Heart left ventricle (tissue), 16 donors: Measurements from ENCODE around the gene DTX3. TPM values are rescaled to one million over a fixed set of nuclear protein-coding genes. Genes with fewer than 3 reads are reported as not detected.

Source experiments
- ATAC-seq, 4 donors: fragments of 200-7000 bp; cut with Tn5 transposase; one replicate each; pipeline ENCODE4 v1.9.1; 2020 to 2022; ENCODE audit warnings: moderate library complexity in 4 of 4, mild to moderate bottlenecking in 3 of 4, moderate number of reproducible peaks in 1 of 4
- DNase-seq, 5 donors: peaks; one replicate each; pipeline ENCODE4 v3.0.0-alpha.2; 2020
- H3K27ac ChIP-seq, 12 donors: fragments of 200-600 bp; sonication (generic) in 4 of 12; one replicate each; pipeline versions ENCODE4 v1.5.0 to v1.8.0; 2016 to 2022; ENCODE audit warnings: mild to moderate bottlenecking in 2 of 12
- H3K27me3 ChIP-seq, 9 donors: fragments of 200-600 bp; sonication (generic) in 2 of 9; one replicate each; pipeline versions ENCODE4 v1.5.1 to v1.8.0; 2016 to 2022; ENCODE audit warnings: mild to moderate bottlenecking in 3 of 9
- H3K36me3 ChIP-seq, 9 donors: fragments of 200-600 bp; sonication (generic) in 2 of 9; one replicate each; pipeline versions ENCODE4 v1.5.0 to v1.8.0; 2018 to 2022; ENCODE audit warnings: mild to moderate bottlenecking in 2 of 9
- H3K4me1 ChIP-seq, 12 donors: fragments of 200-600 bp; sonication (generic) in 4 of 12; one replicate each; pipeline versions ENCODE4 v1.5.0 to v1.8.0; 2016 to 2022; ENCODE audit warnings: mild to moderate bottlenecking in 3 of 12
- H3K4me3 ChIP-seq, 12 donors: fragments of 200-600 bp; sonication (generic) in 4 of 12; one replicate each; pipeline versions ENCODE4 v1.5.0 to v1.8.0; 2017 to 2022; ENCODE audit warnings: mild to moderate bottlenecking in 9 of 12, moderate library complexity in 4 of 12
- H3K9me3 ChIP-seq, 12 donors: fragments of 200-600 bp; sonication (generic) in 4 of 12; one replicate each; pipeline versions ENCODE4 v1.5.0 to v1.8.0; 2016 to 2022; ENCODE audit warnings: mild to moderate bottlenecking in 1 of 12
- POLR2A ChIP-seq, 2 donors: fragments of 450-650 bp; IDR thresholded peaks; one replicate each; pipeline ENCODE4 v1.6.1; 2017; ENCODE audit warnings: antibody characterized with exemption in 2 of 2, mild to moderate bottlenecking in 2 of 2, moderate library complexity in 2 of 2
- WGBS, 4 donors: extraction: QIAGEN DNeasy Blood & Tissue Kit in 2 of 4; methylation state at CpG; one replicate each; pipeline versions ENCODE4 v1.1.5 to v1.1.7; 2013 to 2018; 5-methylcytosine and 5-hydroxymethylcytosine counted together
- intact Hi-C, 10 donors: fragments of 100-400 bp; cut with DNase I; formaldehyde crosslinking; loops; one replicate each; pipeline versions ENCODE4 v1.11.1 to v1.14.2; 2022
- polyA plus RNA-seq, 2 donors: library from polyadenylated mRNA; stranded (reverse); fragments of 200-250 nt; gene quantifications; one replicate each; pipeline ENCODE4 v1.2.3, GENCODE V29; 2013
- total RNA-seq, 9 donors: library from RNA; depleted of rRNA in 2 of 9; stranded (reverse); fragments of >200 nt in 2 of 9; fragmentation: NEBNext Ultra II Directional in 3 of 9; extraction: Animal tissue kit (Norgen Biotek cat#: 25700) in 3 of 9; gene quantifications; one replicate each; pipeline versions ENCODE4 v1.1.0 to v1.2.4, GENCODE V29; 2016 to 2023
- TF ChIP-seq, protein P1 (sequence below), 12 donors: fragments of 200-600 bp; sonication (generic) in 4 of 12; IDR thresholded peaks; one replicate each; pipeline versions ENCODE4 v1.5.0 to v1.8.0; 2018 to 2022; ENCODE audit warnings: antibody characterized with exemption in 12 of 12, mild to moderate bottlenecking in 5 of 12
- donor health status: ischemic (EF 13 %, LVEDD 7.1; RV severe dilation, severe dysfunction).
- donor health status: healthy with polysubstance abuse.
- donor health status: DM: no; HTN: yes; CAD: no.
- donor health status: DM: no; HTN: no; CAD: no.
- donor health status: ischemic (EF 25% LVEDD 6.9; RV normal size, moderate dysfunction).
- donor health status: ischemic (EF 25% LVEDD 5.7; RV mildly dilated, moderate dysfunction).
- donor health status: healthy.
- donor health status: DM: yes; HTN: yes; CAD: no.
- donor health status: ischemic (EF 35%, LVEDD 5.7; RV mildly dilated, moderate dysfunction).
- donor health status: nonischemic (EF 11% LVEDD 7.7; RV severe dilation, severe dysfunction).
- donor health status: DM: yes; HTN: yes; CAD: no.
- donor health status: PGD.
- donor health status: ischemic (EF 29% LVEDD 5.4; RV normal size, mild dysfunction).
- donor health status: nonischemic (EF 23%, LVEDD 6.1; RV moderate dilation, normal function).

DTX3 gene
- total and polyA plus RNA-seq, 11 donors: 15.6 to 30.7 (median 22.4) TPM

DNA sequence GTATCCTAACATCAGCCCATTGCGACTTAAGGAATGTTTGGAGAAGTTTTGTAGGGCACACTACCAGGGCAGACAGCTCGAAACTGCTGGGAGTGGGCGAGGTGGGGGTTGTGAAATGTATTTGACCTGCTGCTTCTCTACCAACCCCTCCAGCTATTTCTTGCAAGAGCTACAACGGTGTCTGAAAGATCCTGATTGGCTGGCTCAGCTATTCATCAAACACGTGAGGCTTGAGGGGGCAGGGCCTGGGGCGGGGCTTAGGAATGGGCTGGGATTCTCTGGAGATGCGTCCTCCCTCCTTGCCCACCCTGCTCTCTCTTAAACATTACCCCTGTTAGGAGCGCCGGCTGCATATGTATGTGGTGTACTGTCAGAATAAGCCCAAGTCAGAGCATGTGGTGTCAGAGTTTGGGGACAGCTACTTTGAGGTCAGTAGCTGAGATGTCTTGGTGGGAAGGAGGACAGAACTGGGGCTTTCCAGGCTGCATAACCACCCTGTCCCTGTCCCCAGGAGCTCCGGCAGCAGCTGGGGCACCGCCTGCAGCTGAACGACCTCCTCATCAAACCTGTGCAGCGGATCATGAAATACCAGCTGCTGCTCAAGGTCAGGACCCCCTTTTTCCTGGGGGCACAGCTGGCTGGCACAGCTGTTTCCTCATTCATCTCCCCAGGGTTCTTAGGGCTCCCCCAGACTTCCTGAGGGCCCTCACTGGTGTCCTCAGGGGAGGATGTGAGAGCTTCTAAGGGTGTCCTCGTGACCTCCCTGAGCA, 9.7 kb downstream of the DTX3 start:
- intact Hi-C loops: no loop called here
- ATAC-seq (no peak), DNase-seq (peak in 4 of 5 donors; percentile 55 to 67 (median 65))
- Histone ChIP-seq H3K36me3 (peaks cover 0 to 28% (median 10%) of the 10 kb centered on the region in 9 donors), H3K27ac (peak overlapping the region in 4 of 12 donors; percentile 9 to 27 (median 20)), H3K4me3 (peak overlapping the region in 3 of 12 donors; percentile 2 to 26 (median 12)), H3K27me3 (peaks cover 0 to 35% (median 0%) of the 10 kb centered on the region in 9 donors), H3K9me3 (no peaks in the 10 kb centered on the region), H3K4me1 (peaks cover 0 to 65% (median 22%) of the 10 kb centered on the region in 12 donors)
- TF ChIP-seq, protein P1, sequence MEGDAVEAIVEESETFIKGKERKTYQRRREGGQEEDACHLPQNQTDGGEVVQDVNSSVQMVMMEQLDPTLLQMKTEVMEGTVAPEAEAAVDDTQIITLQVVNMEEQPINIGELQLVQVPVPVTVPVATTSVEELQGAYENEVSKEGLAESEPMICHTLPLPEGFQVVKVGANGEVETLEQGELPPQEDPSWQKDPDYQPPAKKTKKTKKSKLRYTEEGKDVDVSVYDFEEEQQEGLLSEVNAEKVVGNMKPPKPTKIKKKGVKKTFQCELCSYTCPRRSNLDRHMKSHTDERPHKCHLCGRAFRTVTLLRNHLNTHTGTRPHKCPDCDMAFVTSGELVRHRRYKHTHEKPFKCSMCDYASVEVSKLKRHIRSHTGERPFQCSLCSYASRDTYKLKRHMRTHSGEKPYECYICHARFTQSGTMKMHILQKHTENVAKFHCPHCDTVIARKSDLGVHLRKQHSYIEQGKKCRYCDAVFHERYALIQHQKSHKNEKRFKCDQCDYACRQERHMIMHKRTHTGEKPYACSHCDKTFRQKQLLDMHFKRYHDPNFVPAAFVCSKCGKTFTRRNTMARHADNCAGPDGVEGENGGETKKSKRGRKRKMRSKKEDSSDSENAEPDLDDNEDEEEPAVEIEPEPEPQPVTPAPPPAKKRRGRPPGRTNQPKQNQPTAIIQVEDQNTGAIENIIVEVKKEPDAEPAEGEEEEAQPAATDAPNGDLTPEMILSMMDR (IDR thresholded peaks at IDR 0.05): no peak
- TF ChIP-seq POLR2A (IDR thresholded peaks at IDR 0.05): no peak
- WGBS, 4 donors: 56 to 61% (median 59%) methylated on average over 13 to 14 of the region's 14 CpGs

DNA sequence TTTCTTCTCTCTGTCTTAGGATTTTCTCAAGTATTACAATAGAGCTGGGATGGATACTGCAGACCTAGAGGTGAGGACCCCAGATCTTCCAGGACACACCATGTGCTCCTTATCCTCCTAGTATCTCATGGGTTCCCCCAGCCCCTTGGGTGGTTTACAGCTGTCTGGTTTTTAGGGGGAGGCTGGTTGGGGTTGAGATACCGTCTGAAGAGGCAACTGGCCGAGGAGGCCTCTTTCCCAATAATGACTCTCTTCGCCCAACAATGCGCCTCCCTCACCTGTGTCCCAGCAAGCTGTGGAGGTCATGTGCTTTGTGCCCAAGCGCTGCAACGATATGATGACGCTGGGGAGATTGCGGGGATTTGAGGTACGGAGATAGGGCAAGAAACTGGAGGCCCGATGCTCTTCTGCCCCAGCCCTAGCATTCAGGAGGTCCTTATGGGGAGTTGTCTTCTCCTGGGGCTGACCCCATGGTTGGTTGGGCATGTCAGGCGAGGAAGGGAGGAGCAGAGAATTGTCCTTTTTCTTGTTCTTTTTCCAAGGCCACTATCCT, 10.4 kb downstream of the DTX3 start:
- Histone ChIP-seq H3K4me3 (peak overlapping the region in 3 of 12 donors; percentile 2 to 54 (median 12)), H3K9me3 (no peaks in the 10 kb centered on the region), H3K4me1 (peaks cover 0 to 66% (median 25%) of the 10 kb centered on the region in 12 donors), H3K36me3 (peaks cover 0 to 28% (median 10%) of the 10 kb centered on the region in 9 donors), H3K27me3 (peaks cover 0 to 42% (median under 1%) of the 10 kb centered on the region in 9 donors), H3K27ac (peak overlapping the region in 3 of 12 donors; percentile 5 to 27 (median 18))
- no peak for DNase-seq
- no peak for ATAC-seq
- no peak for TF ChIP-seq POLR2A (IDR thresholded peaks at IDR 0.05)
- TF ChIP-seq, protein P1 (IDR thresholded peaks at IDR 0.05): no peak
- 82 to 87% (median 85%) methylated on average over 11 of the region's 11 CpGs for WGBS, 4 donors
- intact Hi-C loops: no loop called here

DNA sequence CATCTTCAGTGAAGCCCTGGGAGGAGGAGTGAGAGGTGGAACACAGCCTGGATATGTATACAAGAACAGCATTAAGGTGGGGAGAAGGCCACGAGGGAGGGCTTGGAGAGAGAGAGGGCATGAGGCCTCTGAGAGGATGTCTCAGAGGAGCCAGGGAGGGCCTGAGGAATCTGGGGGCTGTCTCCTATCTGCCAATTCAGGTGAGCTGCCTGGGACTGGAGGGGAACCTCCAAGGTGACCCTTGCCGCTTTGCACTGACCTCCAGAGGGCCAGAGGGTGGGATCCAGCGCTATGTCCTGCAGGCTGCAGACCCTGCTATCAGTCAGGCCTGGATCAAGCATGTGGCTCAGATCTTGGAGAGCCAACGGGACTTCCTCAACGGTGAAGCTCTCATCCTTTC, 11.0 kb downstream of the DTX3 start:
- no peak for DNase-seq
- intact Hi-C loops: no loop called here
- ATAC-seq: no peak
- Histone ChIP-seq H3K4me3 (peak overlapping the region in 7 of 12 donors; percentile 35 to 54 (median 49)), H3K27ac (peak overlapping the region in 4 of 12 donors; percentile 5 to 83 (median 44)), H3K9me3 (no peaks in the 10 kb centered on the region), H3K4me1 (peaks cover 0 to 63% (median 21%) of the 10 kb centered on the region in 12 donors), H3K27me3 (peaks cover 0 to 45% (median 6%) of the 10 kb centered on the region in 9 donors), H3K36me3 (peaks cover 0 to 28% (median 10%) of the 10 kb centered on the region in 9 donors)
- TF ChIP-seq, protein P1 (IDR thresholded peaks at IDR 0.05): no peak
- 71 to 83% (median 78%) methylated on average over 4 to 5 of the region's 5 CpGs for WGBS, 4 donors
